GM18858 (cell line): ENCODE results near the gene SLC9C2.
"Not testable (repeated sequence)": the region's sequence is repeated elsewhere in the genome, so short reads cannot be mapped to it uniquely, and the experiment has no call there.

Experiments used
- ATAC-seq: cut with Tn5 transposase; IDR thresholded peaks from one replicate; pipeline ENCODE4 v1.9.1; 2021; ENCODE audit not compliant: unreplicated experiment

SLC9C2 gene

GRCh38 chr1:173603056-173603591, at the start of gene SLC9C2:
TSS of gene SLC9C2 (minus strand) at chr1:173603072. CDS start at chr1:173601776, 1,296 bp downstream.
- no peak for ATAC-seq

- no peak for ATAC-seq
Observed at GRCh38 chr1:173648880-173649605, 46.2 kb upstream of the SLC9C2 start.

- no peak for ATAC-seq
Observed at GRCh38 chr1:173646656-173647055, 43.8 kb upstream of the SLC9C2 start.

GRCh38 chr1:173642450-173643139, 39.7 kb upstream of the SLC9C2 start:
- not testable (repeated sequence) for ATAC-seq

GRCh38 chr1:173639102-173639501, 36.2 kb upstream of the SLC9C2 start:
- ATAC-seq = no peak

GRCh38 chr1:173638043-173639021, 35.5 kb upstream of the SLC9C2 start:
- no peak for ATAC-seq

- ATAC-seq = not testable (repeated sequence)
Observed at GRCh38 chr1:173637236-173638042, 34.6 kb upstream of the SLC9C2 start.

GRCh38 chr1:173635116-173635515, 32.2 kb upstream of the SLC9C2 start, which contains the start of gene TEX50:
TSS of gene TEX50 (plus strand) at chr1:173635338. CDS start at chr1:173635522, 184 bp downstream.
- ATAC-seq = no peak

GRCh38 chr1:173628888-173629287, 26.0 kb upstream of the SLC9C2 start:
- no peak for ATAC-seq

GRCh38 chr1:173627269-173627668, 24.4 kb upstream of the SLC9C2 start:
- no peak for ATAC-seq

- no peak for ATAC-seq
Observed at GRCh38 chr1:173616859-173617258, 14.0 kb upstream of the SLC9C2 start.

- ATAC-seq = not testable (repeated sequence)
Observed at GRCh38 chr1:173613086-173613485, 10.2 kb upstream of the SLC9C2 start.

- ATAC-seq = no peak
Observed at GRCh38 chr1:173608503-173609216, 5.8 kb upstream of the SLC9C2 start.

GRCh38 chr1:173601588-173601987, 1.3 kb downstream of the SLC9C2 start:
- peak; percentile 86 for ATAC-seq

GRCh38 chr1:173596097-173596825, 6.6 kb downstream of the SLC9C2 start:
- no peak for ATAC-seq

- not testable (repeated sequence) for ATAC-seq
Observed at GRCh38 chr1:173591138-173591537, 11.7 kb downstream of the SLC9C2 start.

- no peak for ATAC-seq
Observed at GRCh38 chr1:173590557-173590956, 12.3 kb downstream of the SLC9C2 start.

GRCh38 chr1:173581383-173582079, 21.3 kb downstream of the SLC9C2 start:
- ATAC-seq = no peak
